SK-N-MC (cell line): ENCODE measurements around the gene CPXM2.

Experiments
- EZH2 ChIP-seq: fragments of 200-600 bp; sonication (generic); IDR thresholded peaks from one replicate; pipeline ENCODE4 v1.6.1; 2017; ENCODE audit warnings: antibody characterized with exemption
- POLR2AphosphoS5 ChIP-seq: IDR thresholded peaks from 2 replicates; pipeline ENCODE4 v1.6.1; 2012; ENCODE audit warnings: mild to moderate bottlenecking, low read depth, low read length, borderline replicate concordance

DNA sequence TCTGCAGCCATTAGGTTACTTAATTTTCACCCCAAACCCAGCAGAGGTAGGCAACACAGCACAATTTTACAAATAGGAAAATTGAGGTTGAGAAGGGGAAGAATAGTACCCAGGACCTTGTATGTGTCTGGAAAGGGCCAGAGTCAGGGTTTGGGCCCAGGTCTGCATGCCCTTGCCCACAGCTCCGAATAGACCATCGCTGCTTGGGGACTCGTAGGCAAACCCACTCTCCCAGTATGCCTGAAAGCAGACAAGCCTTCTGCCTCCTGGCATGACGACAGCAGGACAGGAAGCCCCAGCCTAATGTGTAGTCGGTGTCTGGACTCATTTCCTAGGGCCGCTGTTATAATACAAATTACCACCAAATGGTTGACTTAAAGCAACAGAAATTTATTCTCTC, 133.8 kb downstream of the CPXM2 start:
- no peak for TF ChIP-seq POLR2AphosphoS5
- no peak for TF ChIP-seq EZH2
